ENCODE data around the gene C1orf174.

C1orf174 gene

DNA sequence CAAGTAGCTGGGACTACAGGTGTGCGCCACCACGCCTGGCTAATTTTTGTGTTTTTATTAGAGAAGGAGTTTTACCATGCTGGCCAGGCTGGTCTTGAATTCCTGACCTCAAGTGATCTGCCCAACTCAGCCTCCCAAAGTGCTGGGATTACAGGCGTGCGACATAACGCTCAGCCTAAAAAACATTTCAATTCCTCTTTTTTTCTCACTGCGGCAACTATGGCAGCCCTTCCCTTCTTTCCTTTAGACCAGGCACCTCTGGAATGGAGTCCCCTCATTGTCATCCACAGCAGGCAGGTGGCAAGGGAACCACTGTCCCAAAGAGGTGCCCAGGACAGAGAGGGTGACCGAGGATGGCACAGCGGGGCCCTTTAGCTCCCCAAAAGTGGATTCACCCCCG, 57.2 kb downstream of the C1orf174 start:
- Histone ChIP-seq H3K79me2 (ENCODE audit: insufficient read depth, low read length) (no peaks in the 10 kb centered on the region), H2AFZ (ENCODE audit: low read depth, low read length, severe bottlenecking) (no peak overlapping the region), H3K27me3 (ENCODE audit: low read length) (no peaks in the 10 kb centered on the region), H3F3A (ENCODE audit: insufficient read depth) (no peaks in the 10 kb centered on the region), H3K9me2 (replicated peaks; ENCODE audit: insufficient read depth, low read length) (no peaks in the 10 kb centered on the region), H3K4me3 (ENCODE audit: insufficient read depth, low read length, poor library complexity, severe bottlenecking) (no peak overlapping the region), H3K27ac (ENCODE audit: low read depth, low read length) (no peak overlapping the region), H3K36me3 (ENCODE audit: low read length) (no peaks in the 10 kb centered on the region), H3K9ac (ENCODE audit: low read length) (no peak overlapping the region), H4K20me1 (ENCODE audit: low read depth, low read length) (no peaks in the 10 kb centered on the region), H3K9me3 (ENCODE audit: insufficient read depth, low read length) (no peaks in the 10 kb centered on the region), H3K4me2 (ENCODE audit: low read depth, low read length, poor library complexity, severe bottlenecking) (no peak overlapping the region)
- TF ChIP-seq, protein P1, sequence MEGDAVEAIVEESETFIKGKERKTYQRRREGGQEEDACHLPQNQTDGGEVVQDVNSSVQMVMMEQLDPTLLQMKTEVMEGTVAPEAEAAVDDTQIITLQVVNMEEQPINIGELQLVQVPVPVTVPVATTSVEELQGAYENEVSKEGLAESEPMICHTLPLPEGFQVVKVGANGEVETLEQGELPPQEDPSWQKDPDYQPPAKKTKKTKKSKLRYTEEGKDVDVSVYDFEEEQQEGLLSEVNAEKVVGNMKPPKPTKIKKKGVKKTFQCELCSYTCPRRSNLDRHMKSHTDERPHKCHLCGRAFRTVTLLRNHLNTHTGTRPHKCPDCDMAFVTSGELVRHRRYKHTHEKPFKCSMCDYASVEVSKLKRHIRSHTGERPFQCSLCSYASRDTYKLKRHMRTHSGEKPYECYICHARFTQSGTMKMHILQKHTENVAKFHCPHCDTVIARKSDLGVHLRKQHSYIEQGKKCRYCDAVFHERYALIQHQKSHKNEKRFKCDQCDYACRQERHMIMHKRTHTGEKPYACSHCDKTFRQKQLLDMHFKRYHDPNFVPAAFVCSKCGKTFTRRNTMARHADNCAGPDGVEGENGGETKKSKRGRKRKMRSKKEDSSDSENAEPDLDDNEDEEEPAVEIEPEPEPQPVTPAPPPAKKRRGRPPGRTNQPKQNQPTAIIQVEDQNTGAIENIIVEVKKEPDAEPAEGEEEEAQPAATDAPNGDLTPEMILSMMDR (IDR thresholded peaks at IDR 0.05; ENCODE audit: insufficient read depth, low read length, poor library complexity, severe bottlenecking): no peak
- no peak for TF ChIP-seq EZH2phosphoT487 (conservative IDR thresholded peaks at IDR 0.05; ENCODE audit: low read length)

DNA sequence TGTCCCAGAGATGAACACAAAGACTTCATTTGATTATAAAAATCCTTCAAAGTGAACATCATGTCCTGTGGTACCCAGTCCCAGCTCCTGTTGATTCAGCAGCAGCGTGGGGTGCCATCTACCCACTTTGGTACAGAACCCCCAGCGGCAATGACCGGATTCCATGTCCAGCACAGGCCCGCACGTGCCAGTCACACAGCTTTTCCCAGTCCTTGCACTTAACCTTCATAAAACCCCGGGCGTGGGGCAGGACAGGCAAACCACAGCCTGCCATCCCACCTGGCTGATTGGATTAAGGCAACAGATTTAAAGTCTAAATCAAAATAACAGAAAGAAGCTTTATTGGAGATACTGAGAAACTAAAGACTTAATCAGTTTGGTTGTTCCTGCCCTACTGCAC, 58.6 kb downstream of the C1orf174 start:
- no peaks in the 10 kb centered on the region for H3F3A ChIP-seq (ENCODE audit: insufficient read depth)
- no peak overlapping the region for H3K4me3 ChIP-seq (ENCODE audit: insufficient read depth, low read length, poor library complexity, severe bottlenecking)
- no peaks in the 10 kb centered on the region for H4K20me1 ChIP-seq (ENCODE audit: low read depth, low read length)
- no peaks in the 10 kb centered on the region for H3K79me2 ChIP-seq (ENCODE audit: insufficient read depth, low read length)
- no peaks in the 10 kb centered on the region for H3K27me3 ChIP-seq (ENCODE audit: low read length)
- 0 out of 2 replicates have a peak, but pooled peaks cover 3% of the 10 kb centered on the region for H3K36me3 ChIP-seq (ENCODE audit: low read length)
- H3K9me2 ChIP-seq (replicated peaks; ENCODE audit: insufficient read depth, low read length): no peaks in the 10 kb centered on the region
- TF ChIP-seq EZH2phosphoT487 (conservative IDR thresholded peaks at IDR 0.05; ENCODE audit: low read length): no peak
- no peak overlapping the region for H3K4me2 ChIP-seq (ENCODE audit: low read depth, low read length, poor library complexity, severe bottlenecking)
- H3K27ac ChIP-seq (ENCODE audit: low read depth, low read length): no peak overlapping the region
- no peaks in the 10 kb centered on the region for H3K9me3 ChIP-seq (ENCODE audit: insufficient read depth, low read length)
- H3K9ac ChIP-seq (ENCODE audit: low read length): no peak overlapping the region
- H2AFZ ChIP-seq (ENCODE audit: low read depth, low read length, severe bottlenecking): no peak overlapping the region
